Smooth muscle cell of the brain vasculature (primary cell): ENCODE data around the gene FBXO30.

Experiments used
- DNase-seq: peaks from one replicate; pipeline ENCODE4 v3.0.0-alpha.2; 2012; ENCODE audit warnings: low read depth, low spot score

Gene FBXO30

DNA sequence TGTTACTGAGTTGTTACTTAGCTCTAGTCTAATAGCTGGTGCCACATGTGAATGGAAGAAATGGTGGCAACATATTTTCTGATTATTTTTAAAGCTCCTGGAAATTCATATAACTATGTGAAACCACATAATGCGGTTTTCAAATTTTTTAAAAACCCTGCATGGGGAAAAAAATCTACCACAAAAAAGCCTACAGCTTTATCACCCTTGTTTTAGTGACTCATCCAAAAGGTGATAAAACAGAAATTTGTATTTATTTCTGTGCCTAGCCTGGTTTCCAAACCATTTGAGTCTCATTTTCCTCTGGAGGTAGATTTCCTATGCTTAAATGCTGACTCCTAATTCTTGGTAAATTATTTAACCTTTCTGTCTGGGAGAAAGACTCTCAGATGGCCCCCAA, 5.4 kb upstream of the FBXO30 start:
- no peak for DNase-seq

DNA sequence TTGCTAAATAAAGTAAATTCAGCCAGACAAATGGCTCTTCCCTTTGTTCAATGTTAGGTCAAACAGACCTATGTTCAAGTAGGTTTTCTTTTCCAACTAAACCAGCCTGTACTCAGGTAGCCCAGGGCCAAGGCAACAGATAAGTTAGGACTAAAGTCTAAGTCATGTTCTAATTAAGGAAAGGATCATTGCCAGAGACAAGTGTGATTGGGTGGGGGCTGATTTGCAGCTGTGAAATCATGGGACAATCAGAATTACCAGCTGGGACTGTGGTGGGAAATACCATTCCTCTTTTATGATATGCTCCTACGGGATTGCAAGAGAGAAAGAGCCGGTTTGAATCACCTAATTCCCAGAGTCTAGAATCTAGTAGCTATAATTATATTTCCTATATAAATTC, 4.2 kb upstream of the FBXO30 start:
- DNase-seq: no peak

DNA sequence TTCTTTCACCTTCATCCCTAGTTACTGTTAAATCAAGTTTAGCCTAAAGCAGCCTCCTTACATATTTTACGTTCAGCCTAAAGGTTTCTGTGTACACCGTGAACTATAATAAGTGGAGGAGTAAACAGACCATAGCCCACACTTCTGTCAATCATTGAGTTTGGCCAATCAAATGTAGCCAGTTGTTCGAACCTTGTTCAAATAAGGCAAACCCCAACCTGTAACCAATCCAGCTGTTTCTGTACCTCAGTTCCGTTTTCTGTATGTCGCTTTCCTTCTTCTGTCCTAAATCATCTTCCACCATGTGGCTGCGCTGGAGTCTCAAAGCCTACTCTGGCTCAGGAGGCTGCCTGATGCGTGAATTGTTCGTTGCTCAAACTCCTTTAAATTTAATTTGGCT, 1.8 kb upstream of the FBXO30 start:
- DNase-seq: no peak

DNA sequence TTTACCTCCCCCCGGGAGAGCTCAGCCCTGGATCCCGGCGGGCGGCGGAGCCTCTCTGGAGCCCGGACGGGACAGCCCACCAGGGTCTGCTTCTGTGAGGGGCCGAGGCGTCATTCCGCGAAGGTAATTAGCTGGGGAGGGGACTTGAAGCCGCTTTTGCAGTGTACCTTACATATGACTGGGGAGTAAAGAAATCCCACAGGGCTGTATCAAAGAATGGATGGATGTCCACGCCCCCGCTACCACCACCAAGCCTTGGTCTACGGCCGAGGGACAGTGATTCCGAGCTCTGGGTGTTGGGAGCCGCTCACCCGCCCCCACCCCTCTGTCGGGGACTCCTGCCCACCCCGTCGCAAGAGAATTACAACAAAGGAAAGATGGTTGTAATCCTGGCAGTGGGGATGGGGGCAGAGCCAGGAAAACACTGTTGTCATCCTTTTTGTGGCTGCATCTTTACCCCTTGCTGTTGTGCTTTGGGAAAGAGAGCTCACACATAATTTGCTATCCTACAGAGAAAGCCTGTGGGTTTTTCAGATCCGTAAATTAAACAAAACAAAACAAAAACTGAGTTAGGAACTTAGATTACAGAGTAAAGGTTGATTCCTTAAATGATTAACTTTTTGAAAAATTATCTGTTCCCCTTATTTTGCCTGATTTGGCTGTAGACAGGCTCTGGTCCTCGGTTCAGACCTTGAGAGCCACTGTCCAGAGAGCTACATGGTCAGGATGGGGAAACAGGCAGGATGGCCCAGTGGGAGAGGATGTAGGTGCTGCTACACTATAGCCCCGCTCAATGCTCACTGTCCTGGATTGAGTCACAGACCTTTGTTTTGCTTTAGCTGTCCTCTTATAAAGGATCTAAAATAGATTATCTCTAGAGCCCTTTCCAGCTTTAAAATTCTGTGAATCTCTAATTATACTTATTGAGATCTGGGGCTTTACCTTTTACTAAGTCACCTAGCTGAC, 997 bp upstream of the FBXO30 start:
- no peak for DNase-seq

DNA sequence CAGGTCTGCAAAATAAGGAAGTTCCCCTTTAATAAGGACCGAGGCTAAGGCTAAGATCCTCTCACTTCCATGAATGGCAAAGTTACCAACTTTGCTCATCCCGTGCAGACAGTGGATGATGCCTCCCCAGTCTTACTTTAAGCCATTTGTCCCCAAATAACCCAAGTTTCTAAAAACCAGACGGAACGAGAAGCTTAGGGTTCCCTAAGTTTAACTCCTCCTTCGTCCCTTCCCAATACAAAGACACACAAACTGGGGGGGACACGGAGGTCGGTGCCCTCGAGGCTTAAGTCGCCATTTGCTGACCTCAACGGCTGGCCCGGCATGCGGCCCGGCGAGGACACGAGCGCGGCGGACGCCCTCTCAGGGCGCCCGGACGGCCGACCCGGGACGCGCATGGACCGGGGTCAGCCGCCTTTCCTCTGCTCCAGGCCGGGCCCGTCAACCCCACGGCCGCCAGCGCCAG, 527 bp downstream of the FBXO30 start:
- DNase-seq: no peak

DNA sequence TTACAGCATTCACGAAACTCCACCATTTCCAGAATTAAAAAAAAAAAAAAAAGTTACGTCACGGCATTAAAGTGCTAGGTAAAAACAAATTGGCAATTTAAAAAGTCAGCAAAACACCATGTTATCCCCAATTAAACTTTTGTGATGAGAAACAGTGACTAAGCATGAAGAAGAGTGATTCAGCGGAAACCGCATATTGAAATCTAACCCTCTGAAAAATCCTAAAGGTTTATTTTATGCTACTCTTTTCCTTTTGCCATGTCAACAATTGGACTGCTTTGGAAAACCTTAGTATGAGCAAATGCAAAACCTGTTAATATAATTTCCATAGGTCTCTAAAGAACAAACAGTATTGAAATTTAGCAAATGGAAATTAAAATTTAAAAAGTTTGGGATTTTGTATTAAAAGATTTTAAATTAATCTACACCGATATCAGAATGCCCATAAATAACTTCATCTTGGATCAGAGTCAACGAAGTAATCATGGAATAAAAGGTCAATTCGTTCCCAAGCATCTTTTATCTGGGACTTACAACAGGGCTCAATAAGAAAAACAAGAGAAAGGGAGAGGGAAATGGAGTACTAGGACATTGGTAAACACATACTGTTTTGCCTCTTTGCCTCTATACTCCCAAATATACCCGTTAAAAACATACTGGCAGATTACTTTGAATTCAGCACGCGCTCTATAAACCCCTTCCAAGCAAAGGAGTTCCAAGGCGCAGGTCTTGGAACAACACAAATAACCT, 1.1 kb downstream of the FBXO30 start:
- DNase-seq: peak; percentile 9

DNA sequence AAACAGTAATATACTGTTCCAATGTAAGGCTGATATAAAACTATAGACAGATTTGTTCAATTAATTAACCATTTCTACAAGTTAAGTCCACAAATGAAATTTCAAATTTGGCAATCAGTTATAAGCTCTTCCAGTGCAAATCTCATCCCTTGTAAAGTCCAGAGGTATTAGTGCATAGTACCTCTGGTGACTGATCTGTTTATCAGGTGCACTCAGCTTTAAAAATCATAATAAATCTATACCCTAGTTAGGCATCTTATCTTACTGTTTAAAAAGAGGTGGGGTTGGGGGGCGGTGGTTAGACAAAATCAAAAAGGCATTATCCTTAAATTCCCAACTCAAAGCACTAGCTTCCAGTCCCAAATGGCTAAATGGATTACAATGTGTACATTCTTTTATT, 2.9 kb downstream of the FBXO30 start:
- DNase-seq: no peak

DNA sequence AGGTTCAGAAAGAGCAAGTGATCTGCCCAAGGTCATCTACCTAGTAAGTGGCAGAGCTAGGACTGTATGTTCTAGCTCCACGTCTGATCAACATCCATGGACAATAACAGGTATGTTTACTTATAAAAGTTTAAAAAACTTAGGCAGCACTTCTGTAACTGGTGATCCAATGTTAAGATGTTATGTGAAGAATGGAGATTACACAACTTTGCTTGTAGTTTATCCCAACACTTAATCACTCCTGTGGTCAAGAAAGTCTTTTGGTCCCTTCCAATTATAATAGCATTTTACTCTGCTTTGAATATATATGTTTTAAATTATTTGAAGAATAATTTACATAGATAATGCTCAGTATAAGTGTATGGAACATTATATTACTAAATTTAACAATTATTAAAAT, 4.8 kb downstream of the FBXO30 start:
- no peak for DNase-seq

DNA sequence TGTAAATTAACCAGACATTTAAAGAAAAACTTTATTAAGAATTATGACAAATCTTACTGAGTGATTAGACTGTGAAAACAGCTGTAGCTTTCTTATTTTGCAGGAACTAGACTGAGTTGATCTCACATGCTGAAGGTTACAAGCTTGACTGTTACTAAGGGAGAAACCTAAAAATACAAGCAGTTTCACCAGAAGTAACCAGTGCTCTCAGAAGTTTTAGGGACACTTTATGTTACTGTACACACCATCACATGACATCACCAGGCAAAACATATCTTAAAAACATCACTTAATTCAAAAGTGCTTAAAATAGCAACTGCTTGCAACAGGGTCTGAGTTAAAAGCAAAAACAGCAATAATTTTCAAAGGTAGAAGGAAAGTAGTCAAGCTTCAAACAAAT, 5.4 kb downstream of the FBXO30 start:
- DNase-seq: no peak

DNA sequence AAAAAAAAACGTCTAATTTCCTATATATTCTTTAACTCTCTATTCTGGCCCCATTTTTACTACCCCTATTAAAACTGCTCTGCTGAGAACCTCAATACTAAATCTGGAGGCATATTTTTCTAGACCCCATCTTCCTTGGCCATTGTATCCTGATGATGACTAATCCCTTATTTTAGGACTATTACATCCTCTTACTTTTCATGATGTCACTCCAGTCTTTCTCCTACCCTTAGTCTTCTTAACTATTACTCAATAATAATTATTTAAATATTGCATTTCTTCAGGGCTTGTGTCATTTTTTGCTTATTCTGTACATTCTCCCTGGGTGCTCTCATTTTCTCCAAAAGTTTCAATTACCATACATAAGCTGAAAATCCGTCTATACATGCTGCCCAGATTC, 6.4 kb downstream of the FBXO30 start:
- no peak for DNase-seq

DNA sequence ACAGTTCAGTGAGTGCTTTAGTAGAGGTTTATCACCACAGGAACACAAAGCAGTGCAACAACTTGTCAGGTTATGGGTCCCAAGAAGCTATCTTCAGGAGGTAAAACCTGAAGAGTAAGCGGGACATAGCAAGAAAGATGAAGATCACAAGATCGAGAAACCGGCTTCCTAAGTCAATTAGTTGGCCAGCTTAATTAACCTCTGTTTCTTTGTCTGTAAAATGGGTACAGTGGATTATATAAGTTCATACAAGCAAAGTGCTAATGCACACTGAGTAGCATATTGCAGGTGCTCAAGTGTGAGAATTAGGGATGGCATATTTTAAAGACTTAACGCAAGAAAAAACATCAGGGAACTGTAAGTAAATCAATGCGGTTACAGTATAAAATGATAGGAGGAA, 12.5 kb downstream of the FBXO30 start:
- DNase-seq: no peak

DNA sequence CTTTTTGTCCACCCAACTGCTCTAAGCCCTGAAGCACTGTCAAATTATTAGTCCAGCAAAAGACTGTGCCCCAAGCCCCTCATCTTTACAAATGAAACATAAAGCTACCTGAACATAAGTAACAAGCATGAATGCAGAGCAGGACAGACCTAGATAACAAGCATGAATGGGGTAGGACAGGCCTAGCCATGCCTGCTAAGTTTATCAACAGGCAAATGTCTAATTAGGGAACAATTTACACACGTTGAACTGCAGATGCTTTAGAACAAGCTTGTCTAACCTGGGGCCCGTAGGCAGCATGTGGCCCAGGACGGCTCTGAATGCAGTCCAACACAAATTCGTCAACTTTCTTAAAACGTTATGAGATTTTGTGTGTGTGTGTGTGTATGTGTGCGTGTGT, 13.6 kb downstream of the FBXO30 start:
- no peak for DNase-seq

DNA sequence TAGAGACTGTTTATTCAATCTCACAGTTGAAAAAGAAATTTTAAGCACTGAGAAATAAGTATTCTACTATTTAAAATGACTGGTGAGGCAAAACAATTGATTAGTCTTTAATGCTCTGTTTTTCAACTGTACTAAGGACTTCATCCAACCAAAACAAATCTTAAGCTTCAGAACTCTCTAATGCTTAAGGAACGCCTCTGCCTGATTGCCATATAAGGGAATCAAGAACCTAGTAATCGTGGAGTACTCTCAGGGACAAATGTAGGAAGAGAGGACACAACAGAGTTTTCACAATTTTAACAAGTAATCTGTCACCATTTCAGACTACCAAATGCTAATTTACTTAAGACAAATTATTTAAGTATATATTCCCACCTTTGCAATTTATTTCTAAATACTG, 16.1 kb downstream of the FBXO30 start:
- DNase-seq: no peak

DNA sequence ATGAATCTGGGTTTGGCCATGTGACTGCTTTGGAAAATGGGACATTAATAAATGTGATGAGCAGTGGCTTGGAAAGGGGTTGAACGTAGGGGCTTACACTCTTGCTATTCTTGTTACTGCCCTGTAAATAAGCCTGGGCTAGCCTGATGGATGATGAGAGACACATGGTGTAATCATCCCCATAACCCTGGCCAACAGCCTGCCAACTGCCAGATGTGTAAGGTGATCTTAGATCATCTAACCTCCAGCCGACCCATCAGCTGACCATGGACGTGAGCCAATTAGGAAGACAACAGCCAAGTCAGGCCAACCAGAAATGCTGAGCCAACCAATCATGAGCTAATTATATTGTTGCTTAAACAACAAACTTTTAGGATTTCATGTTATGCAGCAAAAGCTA, 25.2 kb downstream of the FBXO30 start:
- DNase-seq: no peak

DNA sequence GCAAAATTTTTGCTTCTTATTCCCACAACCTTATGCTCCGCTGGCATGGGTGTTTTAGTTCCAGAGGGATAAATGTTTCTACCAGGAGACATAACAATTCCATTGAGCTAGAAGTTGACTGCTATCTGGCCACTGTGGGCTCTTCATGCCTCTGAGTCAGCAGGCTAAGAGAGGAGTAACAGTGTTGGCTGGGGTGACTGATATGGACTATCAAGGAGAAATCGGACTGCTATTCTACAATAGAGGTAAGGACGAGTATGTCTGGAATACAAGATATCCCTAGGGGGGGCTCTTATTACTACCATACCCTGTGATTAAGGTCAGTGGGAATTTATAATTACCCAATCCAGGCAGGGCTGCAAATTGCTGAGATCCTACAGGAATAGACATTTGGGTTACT, 26.9 kb downstream of the FBXO30 start:
- DNase-seq: no peak

DNA sequence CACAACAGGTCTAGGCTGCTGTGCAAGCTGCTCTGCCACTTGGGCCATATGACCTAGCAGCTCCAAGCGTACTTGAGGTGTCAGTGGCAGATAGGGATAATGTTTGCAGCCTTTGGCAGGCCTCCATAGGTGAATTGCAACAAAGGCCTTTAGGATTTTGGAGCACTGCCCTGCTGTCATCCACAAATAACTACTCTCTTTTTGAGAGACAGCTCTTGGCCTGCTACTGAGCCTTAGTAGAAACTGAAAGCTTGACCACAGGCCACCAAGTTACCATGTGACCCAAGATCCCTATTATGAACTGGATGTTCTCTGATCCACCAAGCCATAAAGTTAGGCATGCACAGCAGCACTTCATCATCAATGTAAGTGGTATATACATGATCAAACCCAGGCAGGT, 29.9 kb downstream of the FBXO30 start:
- DNase-seq: no peak

DNA sequence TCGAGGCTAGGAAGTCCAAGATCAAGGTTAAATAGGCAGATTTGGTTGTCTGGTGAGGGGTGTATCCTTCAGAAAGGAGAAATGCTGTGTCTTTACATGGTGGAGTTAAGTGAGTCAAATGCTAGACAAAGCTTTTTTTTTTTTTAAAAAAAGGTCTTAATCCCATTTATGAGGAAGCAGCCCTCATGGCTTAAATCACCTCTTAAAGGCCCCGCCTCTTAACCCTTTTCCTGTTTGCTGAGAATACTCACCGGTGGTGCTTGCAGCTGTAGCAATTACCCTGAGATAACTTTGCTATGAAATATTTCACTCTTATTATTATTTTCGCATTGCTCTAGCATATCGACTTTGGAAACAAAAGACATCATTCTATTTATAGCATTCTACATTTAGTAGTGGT, 30.8 kb downstream of the FBXO30 start:
- no peak for DNase-seq

DNA sequence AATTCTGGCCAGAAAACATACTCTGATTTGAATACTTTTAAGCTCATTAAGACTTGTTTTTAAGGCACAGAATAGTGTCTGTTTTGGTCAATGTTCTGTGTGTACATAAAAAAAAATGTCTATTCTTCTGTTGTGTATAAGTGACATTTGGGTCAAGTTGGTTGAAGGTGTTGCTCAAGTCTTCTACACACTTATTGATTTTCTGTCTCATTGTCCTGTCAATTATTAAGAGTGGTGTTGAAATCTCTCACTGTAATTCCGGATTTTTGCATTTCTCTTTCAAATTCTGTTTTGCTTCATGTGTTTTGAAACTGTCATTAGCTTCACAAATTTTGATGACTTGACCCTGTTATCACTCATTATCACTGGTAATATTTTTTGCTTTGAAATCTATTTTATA, 41.7 kb downstream of the FBXO30 start:
- no peak for DNase-seq

DNA sequence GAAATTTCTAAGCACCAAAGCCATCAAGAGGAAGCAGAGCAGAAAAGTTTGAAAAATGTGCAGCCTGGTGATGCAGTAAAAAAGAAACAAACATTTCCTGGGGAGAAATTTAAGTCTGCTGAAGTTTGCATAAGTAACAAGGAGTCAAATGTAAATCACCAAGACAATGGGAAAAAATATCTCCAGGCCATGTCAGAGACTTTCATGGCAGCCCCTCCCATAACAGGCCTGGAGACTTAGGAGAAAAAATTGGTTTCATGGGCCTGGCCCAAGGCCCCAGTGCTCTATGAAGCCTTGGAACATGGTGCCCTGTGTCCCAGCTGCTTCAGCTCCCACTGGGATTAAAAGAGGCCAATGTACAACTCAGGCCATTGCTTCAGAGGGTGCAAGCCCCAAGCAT, 49.1 kb downstream of the FBXO30 start:
- no peak for DNase-seq

DNA sequence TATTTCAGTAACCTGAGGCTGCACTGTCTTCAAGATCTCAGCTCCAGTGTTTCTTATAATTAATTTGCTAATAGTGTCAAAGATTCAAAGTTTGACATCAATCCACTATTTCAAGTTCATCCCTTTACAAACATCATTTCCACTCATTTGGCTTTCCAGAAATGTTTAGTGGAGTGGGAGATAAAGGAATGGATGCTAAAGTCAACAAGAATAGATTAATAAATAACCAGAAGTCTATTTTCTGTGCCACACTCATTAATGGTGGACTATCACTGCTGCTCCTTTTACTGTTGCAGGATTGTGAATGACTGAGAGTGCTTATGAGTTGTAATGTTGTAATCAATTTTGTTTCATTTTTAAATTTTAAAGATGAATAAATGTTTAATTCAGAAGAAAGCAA, 50.9 kb downstream of the FBXO30 start:
- no peak for DNase-seq

DNA sequence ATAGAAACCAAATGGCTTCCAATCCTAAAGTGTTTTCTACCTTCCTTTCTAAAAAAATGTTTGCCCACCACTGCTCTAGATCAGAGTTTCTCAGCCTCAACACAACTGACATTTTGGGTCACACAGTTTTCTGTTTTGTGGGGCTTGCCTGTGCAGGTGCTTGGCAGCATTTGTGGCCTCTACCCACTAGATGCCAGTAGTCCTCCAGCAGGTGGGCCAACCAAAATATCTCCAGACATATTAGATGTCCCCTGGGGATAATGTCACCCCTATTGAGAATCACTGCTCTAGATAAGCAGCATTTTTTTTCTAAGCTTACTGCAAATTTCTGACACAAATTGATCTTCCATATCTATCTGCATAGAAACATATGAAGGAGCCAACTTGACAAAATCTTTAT, 53.0 kb downstream of the FBXO30 start:
- no peak for DNase-seq

DNA sequence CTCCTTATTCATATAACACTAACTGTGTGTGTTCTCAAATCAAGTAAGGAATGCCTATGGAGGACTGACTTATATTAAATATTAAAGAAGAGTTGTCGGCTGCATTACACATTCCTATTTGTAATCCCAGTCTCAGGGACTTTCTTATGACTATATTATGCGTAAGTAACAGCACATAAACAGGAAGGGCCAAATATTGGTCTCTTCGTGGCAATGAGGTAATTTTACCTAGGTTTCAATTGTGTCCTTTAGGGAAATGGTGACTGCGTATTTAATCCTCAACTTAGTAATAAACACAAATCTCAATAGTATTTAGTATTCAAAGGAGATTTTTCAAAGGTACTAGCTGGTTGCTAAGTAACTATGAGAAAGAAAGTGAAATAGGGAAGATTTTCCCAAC, 56.5 kb downstream of the FBXO30 start:
- DNase-seq: no peak

DNA sequence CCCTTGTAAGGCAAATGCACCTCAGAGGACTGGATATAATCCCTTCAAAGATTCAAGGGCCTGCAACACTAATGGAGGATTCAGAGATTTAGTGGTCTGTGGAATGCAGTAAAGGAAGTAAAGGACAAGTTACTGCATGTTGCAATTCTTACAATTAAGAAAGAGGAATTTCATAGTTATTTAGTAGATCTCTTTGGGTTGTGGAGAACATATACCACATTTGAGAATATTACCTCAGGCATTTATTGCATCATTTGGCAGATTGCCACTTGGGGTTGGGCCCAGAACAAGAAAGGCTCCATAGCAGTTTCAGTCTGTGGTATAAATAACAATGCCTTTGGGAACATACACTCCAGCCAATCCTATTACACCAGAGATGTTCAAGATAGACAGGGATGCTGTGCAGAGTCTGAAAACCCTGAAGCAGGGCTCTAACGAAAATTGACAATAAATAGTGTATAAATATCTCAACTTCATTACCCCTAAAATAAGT, 58.4 kb downstream of the FBXO30 start:
- DNase-seq: peak; percentile 46
